Measurements from ENCODE around the gene RHEBL1.

DNA sequence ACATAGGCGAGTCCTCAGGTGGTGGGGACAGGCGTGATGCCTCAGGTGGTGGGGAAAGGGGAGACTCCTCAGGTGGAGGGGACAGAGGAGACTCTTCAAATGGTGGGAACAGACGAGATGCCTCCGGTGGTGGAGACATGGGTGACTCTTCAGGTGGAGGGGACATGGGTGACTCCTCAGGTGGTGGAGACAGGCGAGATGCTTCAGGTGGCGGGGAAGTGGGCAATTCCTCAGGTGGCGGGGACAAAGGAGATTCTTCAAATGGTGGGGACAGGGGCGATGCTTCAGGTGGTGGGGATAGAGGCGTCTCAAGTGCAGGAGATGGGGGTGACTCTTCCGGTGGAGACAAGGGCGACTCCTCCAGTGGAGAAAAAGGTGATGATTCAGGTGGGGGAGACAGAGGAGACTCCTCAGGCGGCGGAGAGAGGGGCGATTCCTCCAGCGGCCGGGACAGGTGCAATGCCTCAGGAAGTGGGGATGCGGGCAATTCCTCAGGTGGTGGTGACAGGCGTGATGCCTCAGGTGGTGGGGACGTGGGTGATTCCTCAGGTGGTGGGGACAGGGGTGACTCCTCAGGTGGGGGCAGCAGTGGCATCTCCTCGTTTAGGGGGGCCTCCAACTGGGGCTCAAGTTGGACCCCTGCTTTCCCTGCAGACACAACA is 17.9 kb downstream of the RHEBL1 start:
- TF ChIP-seq POLR2A (IDR thresholded peaks at IDR 0.05), result no peak
- no peak for TF ChIP-seq CTCF (IDR thresholded peaks at IDR 0.05)

All from body of pancreas (tissue), 4 donors.